WTC11 (cell line): Measurements from ENCODE around the gene NTRK1. TPM values are rescaled to one million over a fixed set of nuclear protein-coding genes. Genes with fewer than 3 reads are reported as not detected.

Experiments used
- ATAC-seq: fragments of 200-7000 bp; cut with Tn5 transposase; 2 replicates; pipeline ENCODE4 v1.10.0; 2021; ENCODE audit warnings: mild to moderate bottlenecking, moderate library complexity
- CTCF ChIA-PET: fragments of 300-600 bp; sonication (Branson Sonifier 250); formaldehyde crosslinking; loops from one replicate; lab custom pipeline; 2021; ENCODE audit warnings: antibody characterized with exemption; lab: Charles Lee
- POLR2A ChIA-PET: fragments of 350-600 bp; sonication (Branson Sonifier 250); formaldehyde crosslinking; loops from one replicate; lab custom pipeline; 2021; ENCODE audit warnings: antibody characterized with exemption; lab: Charles Lee
- DNase-seq: peaks from one replicate; pipeline ENCODE4 v3.0.0; 2021; ENCODE audit warnings: low spot score
- H3K27ac Mint-ChIP-seq: 2 replicates; pipeline ENCODE4 v1.8.0; 2021; ENCODE audit warnings: mixed read lengths
- H3K27me3 Mint-ChIP-seq: 2 replicates; pipeline ENCODE4 v1.8.0; 2021; ENCODE audit warnings: low read depth, mild to moderate bottlenecking, moderate library complexity, mixed read lengths
- H3K36me3 Mint-ChIP-seq: 2 replicates; pipeline ENCODE4 v1.8.0; 2021; ENCODE audit warnings: mixed read lengths
- H3K4me1 Mint-ChIP-seq: 2 replicates; pipeline ENCODE4 v1.8.0; 2022; ENCODE audit warnings: mixed read lengths
- H3K4me3 Mint-ChIP-seq: 2 replicates; pipeline ENCODE4 v1.8.0; 2021; ENCODE audit warnings: mild to moderate bottlenecking, moderate library complexity, mixed read lengths
- H3K9me3 Mint-ChIP-seq: 2 replicates; pipeline ENCODE4 v1.8.0; 2021; ENCODE audit warnings: mixed read lengths
- FOXP1 ChIP-seq: sonication (generic); formaldehyde crosslinking; IDR thresholded peaks from 2 replicates; pipeline ENCODE4 v1.8.0; 2022; ENCODE audit warnings: missing genetic modification reagents, mild to moderate bottlenecking, moderate library complexity, borderline replicate concordance
- JAZF1 ChIP-seq: fragments of 250-450 bp; sonication (Bioruptor Pico); IDR thresholded peaks from 2 replicates; pipeline ENCODE4 v1.9.0; 2021; ENCODE audit warnings: moderate library complexity, mild to moderate bottlenecking, inconsistent platforms
- KAT7 ChIP-seq: sonication (generic); formaldehyde crosslinking; IDR thresholded peaks from 2 replicates; pipeline ENCODE4 v1.8.1; 2023; ENCODE audit warnings: missing genetic modification reagents, mild to moderate bottlenecking, borderline replicate concordance
- NR2C2 ChIP-seq: sonication (generic); formaldehyde crosslinking; IDR thresholded peaks from 2 replicates; pipeline ENCODE4 v1.8.0; 2022; ENCODE audit warnings: mild to moderate bottlenecking, missing genetic modification reagents
- PRRX2 ChIP-seq: fragments of 250-450 bp; sonication (Bioruptor Pico); IDR thresholded peaks from 2 replicates; pipeline ENCODE4 v1.8.0; 2021; ENCODE audit warnings: mild to moderate bottlenecking
- SMAD4 ChIP-seq: sonication (generic); formaldehyde crosslinking; IDR thresholded peaks from 2 replicates; pipeline ENCODE4 v1.8.0; 2022; ENCODE audit warnings: mild to moderate bottlenecking, missing genetic modification reagents
- TCF7 ChIP-seq: sonication (generic); formaldehyde crosslinking; IDR thresholded peaks from 2 replicates; pipeline ENCODE4 v1.8.0; 2022; ENCODE audit warnings: mild to moderate bottlenecking, low read depth, missing genetic modification reagents, moderate library complexity
- ZNF317 ChIP-seq: sonication (generic); formaldehyde crosslinking; IDR thresholded peaks from 2 replicates; pipeline ENCODE4 v1.8.1; 2023; ENCODE audit warnings: low read depth, mild to moderate bottlenecking, moderate library complexity, missing genetic modification reagents, borderline replicate concordance
- total RNA-seq: library from RNA; stranded (reverse); gene quantifications from 3 replicates; pipeline ENCODE4 v1.2.3, GENCODE V29; 2021
- TF ChIP-seq, protein P1 (sequence below): fragments of 250-450 bp; sonication (Bioruptor Pico); IDR thresholded peaks from 2 replicates; pipeline ENCODE4 v1.9.0; 2021; ENCODE audit warnings: mild to moderate bottlenecking
- TF ChIP-seq, protein P2 (sequence below): sonication (generic); formaldehyde crosslinking; IDR thresholded peaks from 2 replicates; pipeline ENCODE4 v1.8.0; 2022; ENCODE audit warnings: mild to moderate bottlenecking, missing genetic modification reagents
- TF ChIP-seq, protein P3 (sequence below): fragments of 250-450 bp; sonication (Bioruptor Pico); conservative IDR thresholded peaks from 2 replicates; pipeline ENCODE4 v1.9.0; 2021; ENCODE audit warnings: mild to moderate bottlenecking
- TF ChIP-seq, protein P4 (sequence below): sonication (generic); formaldehyde crosslinking; IDR thresholded peaks from 2 replicates; pipeline ENCODE4 v1.8.1; 2022; ENCODE audit warnings: low read depth, mild to moderate bottlenecking, moderate library complexity, missing genetic modification reagents, borderline replicate concordance
- TF ChIP-seq, protein P5 (sequence below): sonication (generic); formaldehyde crosslinking; IDR thresholded peaks from 2 replicates; pipeline ENCODE4 v1.8.1; 2023; ENCODE audit warnings: mild to moderate bottlenecking, missing genetic modification reagents, moderate library complexity
- TF ChIP-seq, protein P6 (sequence below): sonication (generic); formaldehyde crosslinking; IDR thresholded peaks from 2 replicates; pipeline ENCODE4 v1.8.1; 2023; ENCODE audit warnings: mild to moderate bottlenecking, missing genetic modification reagents, moderate library complexity
- TF ChIP-seq, protein P7 (sequence below): sonication (generic); formaldehyde crosslinking; IDR thresholded peaks from 2 replicates; pipeline ENCODE4 v1.8.1; 2022; ENCODE audit warnings: low read depth, missing genetic modification reagents, borderline replicate concordance
- TF ChIP-seq, protein P8 (sequence below): sonication (generic); formaldehyde crosslinking; conservative IDR thresholded peaks from 2 replicates; pipeline ENCODE4 v1.8.1; 2022; ENCODE audit warnings: mild to moderate bottlenecking, missing genetic modification reagents

The NTRK1 gene
- total RNA-seq, 1 experiment from 2014 or later: 0.42 TPM

DNA sequence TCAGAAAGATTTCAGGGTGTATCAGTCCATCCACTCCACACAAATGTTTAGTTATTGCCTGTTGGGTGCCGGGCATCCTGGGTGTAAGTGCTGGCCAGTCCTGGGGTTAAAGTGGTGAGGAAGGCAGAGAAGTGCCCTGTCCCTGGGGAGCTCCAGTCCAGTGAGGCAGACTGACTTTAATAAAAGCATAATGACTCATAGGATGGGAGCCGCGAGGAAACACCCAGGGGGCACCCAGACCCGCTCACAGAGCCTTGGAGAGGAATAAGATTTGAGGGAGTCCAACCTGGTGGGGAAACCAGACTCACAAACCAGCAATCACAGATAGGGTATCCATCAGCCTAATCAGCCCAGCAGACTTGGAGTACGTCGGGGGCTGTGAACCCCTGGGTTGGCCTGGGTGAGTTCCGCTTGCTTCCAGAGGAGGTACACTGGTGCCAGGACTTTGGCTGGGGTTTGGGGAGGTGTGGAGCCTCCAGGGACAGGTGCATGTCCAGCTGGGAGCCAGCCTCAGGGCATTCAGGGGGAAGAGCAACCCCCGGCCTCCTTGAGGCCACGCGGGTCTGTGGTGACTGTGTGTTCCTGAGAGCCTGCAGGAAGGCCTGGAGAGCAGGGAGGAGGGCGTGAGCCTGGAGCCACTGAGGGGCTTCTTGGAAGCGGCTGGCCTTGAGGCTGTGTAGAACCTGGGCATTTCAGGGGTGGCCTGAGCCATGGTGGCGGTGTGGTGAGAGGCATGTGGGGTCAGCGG lies 36.6 kb downstream of the NTRK1 start:
- ChIA-PET CTCF (interaction anchor here (1.0 to 3.0 kb wide), 7 partner anchors 13 to 31 kb away, joined by 3 to 15 read pairs (median 7); partner anchors contain the start of gene LRRC71), POLR2A (no interaction called here)
- no peak for DNase-seq
- H3K36me3 Mint-ChIP-seq: no peaks in the 10 kb centered on the region
- peaks cover 46% of the 10 kb centered on the region for H3K27me3 Mint-ChIP-seq
- H3K27ac Mint-ChIP-seq: no peak overlapping the region
- TF ChIP-seq, protein P1, sequence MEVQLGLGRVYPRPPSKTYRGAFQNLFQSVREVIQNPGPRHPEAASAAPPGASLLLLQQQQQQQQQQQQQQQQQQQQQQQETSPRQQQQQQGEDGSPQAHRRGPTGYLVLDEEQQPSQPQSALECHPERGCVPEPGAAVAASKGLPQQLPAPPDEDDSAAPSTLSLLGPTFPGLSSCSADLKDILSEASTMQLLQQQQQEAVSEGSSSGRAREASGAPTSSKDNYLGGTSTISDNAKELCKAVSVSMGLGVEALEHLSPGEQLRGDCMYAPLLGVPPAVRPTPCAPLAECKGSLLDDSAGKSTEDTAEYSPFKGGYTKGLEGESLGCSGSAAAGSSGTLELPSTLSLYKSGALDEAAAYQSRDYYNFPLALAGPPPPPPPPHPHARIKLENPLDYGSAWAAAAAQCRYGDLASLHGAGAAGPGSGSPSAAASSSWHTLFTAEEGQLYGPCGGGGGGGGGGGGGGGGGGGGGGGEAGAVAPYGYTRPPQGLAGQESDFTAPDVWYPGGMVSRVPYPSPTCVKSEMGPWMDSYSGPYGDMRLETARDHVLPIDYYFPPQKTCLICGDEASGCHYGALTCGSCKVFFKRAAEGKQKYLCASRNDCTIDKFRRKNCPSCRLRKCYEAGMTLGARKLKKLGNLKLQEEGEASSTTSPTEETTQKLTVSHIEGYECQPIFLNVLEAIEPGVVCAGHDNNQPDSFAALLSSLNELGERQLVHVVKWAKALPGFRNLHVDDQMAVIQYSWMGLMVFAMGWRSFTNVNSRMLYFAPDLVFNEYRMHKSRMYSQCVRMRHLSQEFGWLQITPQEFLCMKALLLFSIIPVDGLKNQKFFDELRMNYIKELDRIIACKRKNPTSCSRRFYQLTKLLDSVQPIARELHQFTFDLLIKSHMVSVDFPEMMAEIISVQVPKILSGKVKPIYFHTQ: no peak
- TF ChIP-seq, protein P2, sequence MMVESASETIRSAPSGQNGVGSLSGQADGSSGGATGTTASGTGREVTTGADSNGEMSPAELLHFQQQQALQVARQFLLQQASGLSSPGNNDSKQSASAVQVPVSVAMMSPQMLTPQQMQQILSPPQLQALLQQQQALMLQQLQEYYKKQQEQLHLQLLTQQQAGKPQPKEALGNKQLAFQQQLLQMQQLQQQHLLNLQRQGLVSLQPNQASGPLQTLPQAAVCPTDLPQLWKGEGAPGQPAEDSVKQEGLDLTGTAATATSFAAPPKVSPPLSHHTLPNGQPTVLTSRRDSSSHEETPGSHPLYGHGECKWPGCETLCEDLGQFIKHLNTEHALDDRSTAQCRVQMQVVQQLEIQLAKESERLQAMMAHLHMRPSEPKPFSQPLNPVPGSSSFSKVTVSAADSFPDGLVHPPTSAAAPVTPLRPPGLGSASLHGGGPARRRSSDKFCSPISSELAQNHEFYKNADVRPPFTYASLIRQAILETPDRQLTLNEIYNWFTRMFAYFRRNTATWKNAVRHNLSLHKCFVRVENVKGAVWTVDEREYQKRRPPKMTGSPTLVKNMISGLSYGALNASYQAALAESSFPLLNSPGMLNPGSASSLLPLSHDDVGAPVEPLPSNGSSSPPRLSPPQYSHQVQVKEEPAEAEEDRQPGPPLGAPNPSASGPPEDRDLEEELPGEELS: no peak
- TF ChIP-seq, protein P3, sequence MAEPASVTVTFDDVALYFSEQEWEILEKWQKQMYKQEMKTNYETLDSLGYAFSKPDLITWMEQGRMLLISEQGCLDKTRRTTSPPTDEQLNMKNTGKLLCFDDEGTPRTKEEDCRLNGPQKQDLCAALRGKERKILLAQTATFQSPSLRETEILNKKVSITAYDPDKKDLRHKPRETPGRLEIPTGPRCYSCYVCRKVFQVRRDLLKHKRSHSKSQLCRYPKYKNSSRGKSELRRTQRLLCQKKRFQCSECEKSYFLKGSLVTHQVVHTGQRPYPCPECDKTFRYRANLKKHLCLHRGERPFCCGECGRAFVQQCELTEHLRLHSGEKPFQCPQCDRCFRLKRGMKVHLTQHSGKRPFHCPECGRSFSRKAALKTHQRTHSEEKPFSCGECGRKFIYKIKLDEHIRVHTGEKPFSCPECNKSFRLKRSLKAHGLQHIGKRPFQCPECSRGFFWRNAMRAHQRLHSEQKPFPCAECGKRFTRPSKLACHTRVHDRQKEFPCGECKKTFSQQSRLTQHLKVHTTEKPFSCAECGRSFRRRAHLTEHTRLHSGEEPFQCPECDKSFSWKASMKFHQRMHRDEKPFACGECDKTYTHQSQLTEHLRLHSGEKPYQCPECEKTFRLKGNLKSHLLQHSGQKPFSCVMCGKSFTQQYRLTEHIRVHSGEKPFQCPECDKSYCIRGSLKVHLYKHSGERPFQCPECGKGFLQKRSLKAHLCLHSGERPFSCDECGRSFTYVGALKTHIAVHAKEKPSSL (CRISPR knock-in tag): no peak
- TF ChIP-seq TCF7 (CRISPR knock-in tag) (no peak), NR2C2 (no peak), FOXP1 (CRISPR knock-in tag) (no peak)
- TF ChIP-seq, protein P4, sequence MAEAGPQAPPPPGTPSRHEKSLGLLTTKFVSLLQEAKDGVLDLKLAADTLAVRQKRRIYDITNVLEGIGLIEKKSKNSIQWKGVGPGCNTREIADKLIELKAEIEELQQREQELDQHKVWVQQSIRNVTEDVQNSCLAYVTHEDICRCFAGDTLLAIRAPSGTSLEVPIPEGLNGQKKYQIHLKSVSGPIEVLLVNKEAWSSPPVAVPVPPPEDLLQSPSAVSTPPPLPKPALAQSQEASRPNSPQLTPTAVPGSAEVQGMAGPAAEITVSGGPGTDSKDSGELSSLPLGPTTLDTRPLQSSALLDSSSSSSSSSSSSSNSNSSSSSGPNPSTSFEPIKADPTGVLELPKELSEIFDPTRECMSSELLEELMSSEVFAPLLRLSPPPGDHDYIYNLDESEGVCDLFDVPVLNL: no peak
- TF ChIP-seq, protein P5, sequence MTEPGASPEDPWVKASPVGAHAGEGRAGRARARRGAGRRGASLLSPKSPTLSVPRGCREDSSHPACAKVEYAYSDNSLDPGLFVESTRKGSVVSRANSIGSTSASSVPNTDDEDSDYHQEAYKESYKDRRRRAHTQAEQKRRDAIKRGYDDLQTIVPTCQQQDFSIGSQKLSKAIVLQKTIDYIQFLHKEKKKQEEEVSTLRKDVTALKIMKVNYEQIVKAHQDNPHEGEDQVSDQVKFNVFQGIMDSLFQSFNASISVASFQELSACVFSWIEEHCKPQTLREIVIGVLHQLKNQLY (CRISPR knock-in tag): no peak
- TF ChIP-seq, protein P6, sequence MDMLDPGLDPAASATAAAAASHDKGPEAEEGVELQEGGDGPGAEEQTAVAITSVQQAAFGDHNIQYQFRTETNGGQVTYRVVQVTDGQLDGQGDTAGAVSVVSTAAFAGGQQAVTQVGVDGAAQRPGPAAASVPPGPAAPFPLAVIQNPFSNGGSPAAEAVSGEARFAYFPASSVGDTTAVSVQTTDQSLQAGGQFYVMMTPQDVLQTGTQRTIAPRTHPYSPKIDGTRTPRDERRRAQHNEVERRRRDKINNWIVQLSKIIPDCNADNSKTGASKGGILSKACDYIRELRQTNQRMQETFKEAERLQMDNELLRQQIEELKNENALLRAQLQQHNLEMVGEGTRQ (CRISPR knock-in tag): no peak
- no peaks in the 10 kb centered on the region for H3K9me3 Mint-ChIP-seq
- ATAC-seq: no peak
- no peak overlapping the region for H3K4me3 Mint-ChIP-seq
- H3K4me1 Mint-ChIP-seq: peaks cover 18% of the 10 kb centered on the region

DNA sequence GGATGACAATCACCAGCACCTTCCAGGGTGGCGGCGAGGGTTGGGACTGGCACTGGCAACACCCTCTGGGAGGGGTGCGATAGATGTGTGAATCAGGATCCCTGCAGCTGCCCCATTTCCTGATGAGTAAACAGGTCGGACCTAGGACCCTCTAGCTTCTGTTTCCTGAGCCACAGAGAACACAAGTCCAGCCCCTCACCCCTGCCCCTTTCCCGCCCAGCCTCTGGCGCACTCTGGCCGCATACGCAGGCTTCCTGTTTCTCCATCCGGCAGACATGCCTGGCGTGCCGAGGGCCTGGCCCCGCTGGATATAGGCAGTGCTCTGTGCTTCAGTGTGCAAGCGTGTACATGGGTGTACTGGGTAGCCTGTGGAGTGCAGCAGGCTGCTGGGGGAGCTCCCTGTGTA lies 37.5 kb downstream of the NTRK1 start:
- peaks cover 20% of the 10 kb centered on the region for H3K4me1 Mint-ChIP-seq
- H3K36me3 Mint-ChIP-seq: no peaks in the 10 kb centered on the region
- ChIA-PET POLR2A (no interaction called here), CTCF (interaction anchor here (1.4 to 3.0 kb wide), 4 partner anchors 8 to 26 kb away, joined by 4 to 15 read pairs (median 6); partner anchors contain the start of gene LRRC71)
- H3K27ac Mint-ChIP-seq: no peak overlapping the region
- no peak for ATAC-seq
- DNase-seq: no peak
- H3K27me3 Mint-ChIP-seq: peaks cover 37% of the 10 kb centered on the region
- H3K9me3 Mint-ChIP-seq: no peaks in the 10 kb centered on the region
- H3K4me3 Mint-ChIP-seq: no peak overlapping the region
- TF ChIP-seq, protein P1: no peak
- TF ChIP-seq PRRX2 (CRISPR knock-in tag) (no peak), JAZF1 (no peak), SMAD4 (CRISPR knock-in tag) (no peak), KAT7 (CRISPR knock-in tag) (no peak), ZNF317 (no peak)
- TF ChIP-seq, protein P7, sequence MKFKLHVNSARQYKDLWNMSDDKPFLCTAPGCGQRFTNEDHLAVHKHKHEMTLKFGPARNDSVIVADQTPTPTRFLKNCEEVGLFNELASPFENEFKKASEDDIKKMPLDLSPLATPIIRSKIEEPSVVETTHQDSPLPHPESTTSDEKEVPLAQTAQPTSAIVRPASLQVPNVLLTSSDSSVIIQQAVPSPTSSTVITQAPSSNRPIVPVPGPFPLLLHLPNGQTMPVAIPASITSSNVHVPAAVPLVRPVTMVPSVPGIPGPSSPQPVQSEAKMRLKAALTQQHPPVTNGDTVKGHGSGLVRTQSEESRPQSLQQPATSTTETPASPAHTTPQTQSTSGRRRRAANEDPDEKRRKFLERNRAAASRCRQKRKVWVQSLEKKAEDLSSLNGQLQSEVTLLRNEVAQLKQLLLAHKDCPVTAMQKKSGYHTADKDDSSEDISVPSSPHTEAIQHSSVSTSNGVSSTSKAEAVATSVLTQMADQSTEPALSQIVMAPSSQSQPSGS (CRISPR knock-in tag): no peak
- TF ChIP-seq, protein P5 (CRISPR knock-in tag): no peak
- TF ChIP-seq, protein P8, sequence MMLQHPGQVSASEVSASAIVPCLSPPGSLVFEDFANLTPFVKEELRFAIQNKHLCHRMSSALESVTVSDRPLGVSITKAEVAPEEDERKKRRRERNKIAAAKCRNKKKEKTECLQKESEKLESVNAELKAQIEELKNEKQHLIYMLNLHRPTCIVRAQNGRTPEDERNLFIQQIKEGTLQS (CRISPR knock-in tag): no peak
